GM12864 (cell line): ENCODE results near the gene MYL5.

Experiments
- DNase-seq: peaks from one replicate; pipeline ENCODE4 v3.0.0-alpha.2; 2011; ENCODE audit warnings: low read depth
- H3K4me3 ChIP-seq: 2 replicates; pipeline ENCODE4 v1.5.1; 2011; ENCODE audit warnings: mild to moderate bottlenecking, low read depth, low read length, control low read depth
- CTCF ChIP-seq: IDR thresholded peaks from 2 replicates; pipeline ENCODE4 v1.5.1; 2011; ENCODE audit warnings: low read depth, mild to moderate bottlenecking, moderate library complexity, low read length, control low read depth, inconsistent platforms; ENCODE audit errors: missing control alignments

Gene MYL5

DNA sequence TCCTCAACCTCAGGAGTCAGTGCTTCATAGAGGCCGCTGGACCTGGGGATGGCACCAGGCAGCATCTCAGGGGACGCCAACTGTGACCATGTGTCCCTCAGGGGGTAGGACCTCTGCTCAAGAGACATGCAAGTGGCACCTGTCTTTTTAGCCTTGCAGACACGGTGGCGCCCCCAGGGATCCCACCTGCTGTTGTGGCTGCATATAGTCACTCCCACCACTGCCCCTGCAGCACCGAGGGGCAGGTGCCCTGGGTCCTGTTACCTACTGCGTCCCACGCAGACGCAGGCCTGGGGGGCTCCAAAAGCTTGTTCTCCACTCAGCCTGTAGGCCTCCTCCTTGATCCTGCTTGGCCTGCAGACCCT lies 2.5 kb downstream of the MYL5 start:
- no peak for DNase-seq
- TF ChIP-seq CTCF, result no peak
- H3K4me3 ChIP-seq, result no peak overlapping the region

- no peak overlapping the region for H3K4me3 ChIP-seq
- no peak for TF ChIP-seq CTCF
- no peak for DNase-seq
Observed at GRCh38 chr4:677431-678293, 3.3 kb downstream of the MYL5 start.

DNA sequence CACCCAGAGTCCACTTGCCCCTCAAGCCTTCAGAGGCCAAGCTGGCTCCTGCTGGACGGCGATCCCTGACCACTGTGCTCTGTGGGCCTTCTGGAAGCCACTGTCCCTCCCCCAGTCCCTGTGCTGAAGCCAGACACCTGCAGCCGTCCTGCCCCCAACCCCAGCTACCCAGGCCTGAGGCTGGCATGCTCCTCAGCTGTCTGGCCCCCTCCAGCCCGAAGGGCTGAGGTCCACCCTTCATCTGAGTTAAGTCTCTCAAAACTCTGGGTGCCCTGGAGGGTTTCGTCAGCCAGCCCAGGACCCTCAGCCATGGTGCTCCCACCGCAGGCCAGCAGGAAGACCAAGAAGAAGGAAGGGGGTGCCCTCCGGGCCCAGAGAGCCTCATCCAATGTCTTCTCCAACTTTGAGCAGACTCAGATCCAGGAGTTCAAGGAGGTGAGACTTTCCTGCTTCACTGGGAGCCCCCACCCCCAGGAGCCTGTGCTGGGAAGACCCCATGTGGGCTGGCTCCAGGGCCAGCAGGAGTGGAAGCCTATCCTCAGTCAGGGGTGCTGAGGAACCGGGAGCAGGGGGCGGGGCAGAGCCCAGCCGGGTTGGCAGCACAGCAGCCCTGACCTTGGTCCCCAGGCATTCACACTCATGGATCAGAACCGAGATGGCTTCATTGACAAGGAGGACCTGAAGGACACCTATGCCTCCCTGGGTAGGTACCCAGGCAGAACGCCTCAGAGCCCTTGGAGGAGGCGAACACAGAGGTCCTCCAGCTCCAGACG lies 4.2 kb downstream of the MYL5 start:
- no peak for DNase-seq
- no peak for TF ChIP-seq CTCF

DNA sequence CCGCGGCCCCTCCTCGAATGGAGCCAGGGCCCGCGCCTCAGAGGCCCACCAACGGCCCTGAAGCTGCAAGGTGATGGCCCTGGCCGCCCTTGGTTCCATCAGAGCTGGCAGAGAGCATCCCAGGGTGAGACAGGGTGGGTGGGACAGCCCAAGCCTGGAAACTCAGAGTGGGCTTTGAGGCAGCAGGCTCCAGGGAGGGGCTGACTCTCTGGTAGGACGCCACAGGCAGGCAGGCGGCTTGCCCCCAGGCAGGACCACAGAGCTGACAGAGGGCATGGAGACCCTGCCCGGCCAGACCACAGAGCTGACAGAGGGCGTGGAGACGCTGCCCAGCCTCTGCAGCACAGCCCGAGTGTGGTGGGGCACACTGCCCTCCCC lies 4.8 kb downstream of the MYL5 start:
- H3K4me3 ChIP-seq, result no peak overlapping the region
- TF ChIP-seq CTCF, result no peak
- DNase-seq, result no peak

More for the DNA sequence above, 4.2 kb downstream of the MYL5 start:
- no peak overlapping the region for H3K4me3 ChIP-seq

DNA sequence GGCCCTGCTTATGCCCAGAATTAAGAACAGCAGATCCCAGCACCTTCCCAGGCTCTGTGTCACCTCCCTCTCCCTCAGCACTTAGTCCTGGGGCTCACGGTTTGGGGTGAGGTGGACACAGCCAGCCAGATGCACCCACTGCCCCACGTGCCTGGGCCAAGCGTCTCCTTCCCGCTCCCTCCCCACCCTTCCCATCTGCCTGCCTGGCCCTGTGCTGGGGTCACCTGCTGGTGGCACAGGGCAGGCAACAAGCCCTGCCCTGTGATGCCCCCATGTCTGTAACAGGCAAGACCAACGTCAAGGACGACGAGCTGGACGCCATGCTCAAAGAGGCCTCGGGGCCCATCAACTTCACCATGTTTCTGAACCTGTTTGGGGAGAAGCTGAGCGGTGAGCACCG lies 5.3 kb downstream of the MYL5 start:
- no peak overlapping the region for H3K4me3 ChIP-seq
- TF ChIP-seq CTCF, result no peak
- no peak for DNase-seq

DNA sequence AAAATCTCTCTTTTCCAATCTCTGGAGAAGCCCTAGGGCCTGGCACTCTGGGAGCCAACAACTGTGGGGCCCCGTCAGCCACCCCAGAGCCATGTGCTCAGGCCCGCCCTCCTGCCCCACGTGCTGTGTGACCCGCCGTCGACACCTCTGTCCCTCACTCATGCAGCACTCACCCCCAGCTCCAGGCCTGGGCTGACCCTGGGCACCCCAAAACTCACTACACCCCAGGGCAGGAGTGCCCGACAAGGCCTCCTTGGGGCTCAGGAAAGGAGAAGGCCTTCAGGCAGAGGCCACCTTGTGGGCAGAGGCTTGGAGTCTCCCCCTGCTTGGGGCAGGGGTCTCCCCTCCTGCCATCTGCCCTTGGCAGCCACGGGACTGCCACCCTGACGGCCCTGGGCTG lies 5.7 kb downstream of the MYL5 start:
- H3K4me3 ChIP-seq, result peak overlapping the region; percentile 56; the same call in 1 of the 2 replicates
- DNase-seq, result no peak
- no peak for TF ChIP-seq CTCF
